Tibial nerve (tissue), 4 donors: Measurements from ENCODE around the gene PI4K2B. TPM values are rescaled to one million over a fixed set of nuclear protein-coding genes. Genes with fewer than 3 reads are reported as not detected.
"Not testable (repeated sequence)": the region's sequence is repeated elsewhere in the genome, so short reads cannot be mapped to it uniquely, and the experiment has no call there.

Experiments
- DNase-seq, 2 donors: peaks; one replicate each; pipeline ENCODE4 v3.0.0-alpha.2; 2019; ENCODE audit warnings: low spot score in 2 of 2
- H3K27ac ChIP-seq, 4 donors: fragments of 200-600 bp; sonication (generic) in 3 of 4; one replicate each; pipeline ENCODE4 v1.5.1; 2017 to 2019; ENCODE audit warnings: mild to moderate bottlenecking in 1 of 4
- H3K27me3 ChIP-seq, 2 donors: fragments of 200-600 bp; sonication (generic) in 1 of 2; one replicate each; pipeline versions ENCODE4 v1.5.1 to v1.6.0; 2017 to 2019
- H3K36me3 ChIP-seq, 3 donors: fragments of 200-600 bp; sonication (generic); one replicate each; pipeline ENCODE4 v1.5.1; 2018 to 2019
- H3K4me1 ChIP-seq, 4 donors: fragments of 200-600 bp; sonication (generic) in 3 of 4; one replicate each; pipeline ENCODE4 v1.5.1; 2017 to 2019
- H3K4me3 ChIP-seq, 4 donors: fragments of 200-600 bp; sonication (generic) in 3 of 4; one replicate each; pipeline ENCODE4 v1.5.1; 2017 to 2019; ENCODE audit warnings: mild to moderate bottlenecking in 1 of 4, moderate library complexity in 1 of 4
- H3K9me3 ChIP-seq, 4 donors: fragments of 200-600 bp; sonication (generic) in 3 of 4; one replicate each; pipeline ENCODE4 v1.5.1; 2017 to 2019
- EP300 ChIP-seq, 2 donors: sonication (generic); formaldehyde crosslinking; IDR thresholded peaks; one replicate each; pipeline ENCODE4 v1.6.1; 2017; ENCODE audit warnings: antibody characterized with exemption in 2 of 2, mild to moderate bottlenecking in 1 of 2
- POLR2A ChIP-seq, 2 donors: fragments of 450-650 bp; IDR thresholded peaks; one replicate each; pipeline ENCODE4 v1.6.1; 2017; ENCODE audit warnings: antibody characterized with exemption in 2 of 2, mild to moderate bottlenecking in 2 of 2, moderate library complexity in 2 of 2
- WGBS, 2 donors: methylation state at CpG; one replicate each; pipeline ENCODE4 v1.1.5; 2018; 5-methylcytosine and 5-hydroxymethylcytosine counted together
- total RNA-seq, 4 donors: library from RNA; depleted of rRNA; stranded (reverse); fragments of >200 nt; gene quantifications; one replicate each; pipeline ENCODE4 v1.1.0, GENCODE V29; 2016
- TF ChIP-seq, protein P1 (sequence below), 5 experiments: fragments of 200-600 bp in 3 of 5; fragments of 450-650 bp in 2 of 5; sonication (generic) in 3 of 5; IDR thresholded peaks; one replicate each; pipeline ENCODE4 v1.5.1; 2016 to 2019; ENCODE audit warnings: antibody characterized with exemption in 5 of 5, mild to moderate bottlenecking in 3 of 5, moderate library complexity in 2 of 5

The PI4K2B gene
- total RNA-seq, 4 donors from 2014 or later, result 11.1 to 22.8 (median 14.6) TPM

DNA sequence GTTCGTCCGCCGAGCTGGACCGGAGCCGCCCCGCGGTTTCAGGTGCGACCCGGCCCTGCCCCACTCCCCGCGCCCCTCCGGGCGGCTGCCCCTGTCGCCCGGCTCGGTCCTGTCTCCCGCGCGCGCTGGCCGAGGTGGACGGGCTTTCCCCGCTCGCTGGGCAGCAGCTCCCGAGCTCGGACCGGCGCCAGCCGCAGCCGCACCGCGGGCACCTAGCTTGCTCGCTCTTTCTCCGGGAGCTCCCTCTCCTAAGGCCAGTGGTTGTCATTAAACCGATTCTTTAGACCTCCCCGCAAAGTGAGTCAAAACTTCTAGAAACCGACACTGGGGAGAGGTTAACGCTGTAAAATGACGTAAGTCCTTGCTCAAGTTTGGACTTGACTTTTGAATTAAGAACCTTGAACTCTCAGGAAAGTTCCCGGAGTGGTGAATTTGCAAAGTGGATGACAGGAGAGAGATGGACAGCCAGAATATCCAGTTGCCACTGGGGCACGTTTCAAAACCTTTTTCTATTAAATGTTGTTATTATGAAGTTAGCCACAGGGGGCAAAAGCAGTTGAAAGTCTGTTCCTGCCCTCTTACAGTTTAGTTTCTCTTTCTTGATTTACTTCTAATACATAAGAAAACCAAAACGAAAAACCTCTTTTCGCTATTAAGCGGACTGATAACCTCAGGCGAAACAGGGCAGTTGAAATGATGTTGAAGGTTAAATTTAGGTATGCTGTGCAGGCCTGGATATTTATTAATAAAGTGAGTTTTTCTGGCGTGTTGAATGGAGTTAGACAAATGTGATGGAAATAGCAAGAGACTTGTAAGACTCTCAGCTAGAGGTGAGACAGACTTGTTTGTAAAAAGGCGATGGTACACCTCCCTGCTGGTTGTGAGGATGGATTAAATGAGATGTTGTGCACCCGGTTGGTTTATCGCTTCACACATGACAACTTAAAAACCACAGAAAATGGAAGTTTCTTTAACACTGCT, 847 bp downstream of the PI4K2B start:
- DNase-seq, result peak in 1 of 2 donors; percentile 41
- WGBS, 2 donors, result 15% methylated on average over 21 to 24 of the region's 49 CpGs
- Histone ChIP-seq H3K9me3 (peaks cover 0 to 33% (median 7%) of the 10 kb centered on the region in 4 donors), H3K27me3 (no peaks in the 10 kb centered on the region), H3K4me1 (peaks cover 0 to 16% (median 6%) of the 10 kb centered on the region in 4 donors), H3K4me3 (peak overlapping the region; percentile 87 to 99 (median 96)), H3K36me3 (no peaks in the 10 kb centered on the region), H3K27ac (peak overlapping the region; percentile 75 to 99 (median 97))
- TF ChIP-seq EP300 (IDR thresholded peaks at IDR 0.05) (peak in 1 of 2 donors; percentile 17), POLR2A (IDR thresholded peaks at IDR 0.05) (no peak)
- TF ChIP-seq, protein P1, sequence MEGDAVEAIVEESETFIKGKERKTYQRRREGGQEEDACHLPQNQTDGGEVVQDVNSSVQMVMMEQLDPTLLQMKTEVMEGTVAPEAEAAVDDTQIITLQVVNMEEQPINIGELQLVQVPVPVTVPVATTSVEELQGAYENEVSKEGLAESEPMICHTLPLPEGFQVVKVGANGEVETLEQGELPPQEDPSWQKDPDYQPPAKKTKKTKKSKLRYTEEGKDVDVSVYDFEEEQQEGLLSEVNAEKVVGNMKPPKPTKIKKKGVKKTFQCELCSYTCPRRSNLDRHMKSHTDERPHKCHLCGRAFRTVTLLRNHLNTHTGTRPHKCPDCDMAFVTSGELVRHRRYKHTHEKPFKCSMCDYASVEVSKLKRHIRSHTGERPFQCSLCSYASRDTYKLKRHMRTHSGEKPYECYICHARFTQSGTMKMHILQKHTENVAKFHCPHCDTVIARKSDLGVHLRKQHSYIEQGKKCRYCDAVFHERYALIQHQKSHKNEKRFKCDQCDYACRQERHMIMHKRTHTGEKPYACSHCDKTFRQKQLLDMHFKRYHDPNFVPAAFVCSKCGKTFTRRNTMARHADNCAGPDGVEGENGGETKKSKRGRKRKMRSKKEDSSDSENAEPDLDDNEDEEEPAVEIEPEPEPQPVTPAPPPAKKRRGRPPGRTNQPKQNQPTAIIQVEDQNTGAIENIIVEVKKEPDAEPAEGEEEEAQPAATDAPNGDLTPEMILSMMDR (IDR thresholded peaks at IDR 0.05), result peak; percentile 40 to 56 (median 45)

DNA sequence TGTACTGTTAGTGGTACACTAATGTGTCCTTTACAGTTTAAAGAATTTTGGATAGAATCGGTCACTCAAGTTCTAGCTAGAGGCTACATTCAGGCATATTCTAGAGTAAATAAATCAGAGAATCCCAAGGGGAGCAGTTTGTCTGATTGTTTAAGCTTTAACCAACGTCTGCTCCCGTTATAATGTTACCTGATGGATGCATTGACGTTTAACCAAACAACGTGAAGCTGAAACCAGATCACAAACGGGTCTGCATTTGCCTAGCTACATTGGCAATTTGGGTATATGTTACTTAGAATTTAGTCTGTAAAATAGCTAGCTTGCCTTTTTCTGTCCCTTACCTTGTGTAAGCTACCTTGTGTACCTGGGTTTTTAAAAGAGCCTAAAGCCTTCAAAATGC, 1.6 kb downstream of the PI4K2B start:
- H3K27ac ChIP-seq, result peak overlapping the region in 3 of 4 donors; percentile 97 to 99 (median 97)
- H3K9me3 ChIP-seq, result peaks cover 0 to 29% (median 7%) of the 10 kb centered on the region in 4 donors
- no peaks in the 10 kb centered on the region for H3K27me3 ChIP-seq
- no peak for DNase-seq
- no peak for TF ChIP-seq POLR2A (IDR thresholded peaks at IDR 0.05)
- TF ChIP-seq, protein P1 (IDR thresholded peaks at IDR 0.05), result no peak
- no peak for TF ChIP-seq EP300 (IDR thresholded peaks at IDR 0.05)
- H3K36me3 ChIP-seq, result no peaks in the 10 kb centered on the region
- peaks cover 0 to 16% (median 6%) of the 10 kb centered on the region in 4 donors for H3K4me1 ChIP-seq
- peak overlapping the region in 3 of 4 donors; percentile 94 to 99 (median 97) for H3K4me3 ChIP-seq
- 68 to 70% methylated on average over 6 of the region's 6 CpGs for WGBS, 2 donors

DNA sequence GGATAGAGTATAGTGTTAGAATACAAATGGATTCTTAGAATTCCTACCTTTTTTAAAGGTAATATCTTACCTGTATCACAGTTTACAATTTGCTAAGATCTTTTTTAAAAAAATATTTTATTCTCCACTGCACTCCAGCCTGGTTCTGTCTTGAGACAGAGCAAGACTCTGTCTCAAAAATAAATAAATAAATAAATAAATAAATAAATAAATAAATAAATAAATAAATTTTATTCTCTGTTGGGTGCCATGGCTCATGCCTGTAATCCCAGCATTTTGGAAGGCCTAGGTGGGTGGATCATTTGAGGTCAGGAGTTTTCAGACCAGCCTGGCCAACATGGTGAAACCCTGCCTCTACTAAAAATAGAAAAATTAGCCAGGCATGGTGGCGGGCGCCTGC, 2.2 kb downstream of the PI4K2B start:
- not testable (repeated sequence) for DNase-seq, H3K4me3 ChIP-seq, H3K27ac ChIP-seq, H3K27me3 ChIP-seq, H3K36me3 ChIP-seq
- Histone ChIP-seq H3K4me1 (peaks cover 0 to 16% (median 6%) of the 10 kb centered on the region in 4 donors), H3K9me3 (peaks cover 0 to 26% (median 7%) of the 10 kb centered on the region in 4 donors)
- WGBS, 2 donors, result 95 to 100% methylated on average over 2 of the region's 2 CpGs

DNA sequence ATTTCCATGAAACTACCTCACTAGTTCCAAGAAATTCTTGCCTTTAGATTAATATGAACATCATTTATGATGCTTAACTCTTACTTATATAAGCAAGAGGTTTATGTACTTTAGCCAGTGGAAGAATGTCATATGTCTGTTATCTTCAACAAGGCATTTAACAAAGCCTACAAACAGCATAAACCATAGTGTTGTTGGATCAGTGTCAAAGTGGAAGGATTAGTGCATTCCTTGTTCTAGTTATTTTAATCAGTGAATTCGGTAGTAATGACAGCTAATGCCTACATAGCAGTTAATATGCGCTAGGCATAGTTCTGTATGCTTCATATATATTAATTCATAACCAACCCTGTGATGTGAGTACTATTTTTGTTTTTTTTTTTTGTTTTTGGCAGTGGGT, 3.1 kb downstream of the PI4K2B start:
- Histone ChIP-seq H3K27me3 (no peaks in the 10 kb centered on the region), H3K4me3 (no peak overlapping the region), H3K36me3 (no peaks in the 10 kb centered on the region), H3K4me1 (peaks cover 0 to 16% (median 6%) of the 10 kb centered on the region in 4 donors), H3K9me3 (peaks cover 0 to 17% (median 5%) of the 10 kb centered on the region in 4 donors), H3K27ac (no peak overlapping the region)
- DNase-seq, result no peak
- 78 to 81% methylated on average over 2 of the region's 2 CpGs for WGBS, 2 donors
- no peak for TF ChIP-seq EP300 (IDR thresholded peaks at IDR 0.05)
- TF ChIP-seq, protein P1 (IDR thresholded peaks at IDR 0.05), result no peak
- no peak for TF ChIP-seq POLR2A (IDR thresholded peaks at IDR 0.05)

DNA sequence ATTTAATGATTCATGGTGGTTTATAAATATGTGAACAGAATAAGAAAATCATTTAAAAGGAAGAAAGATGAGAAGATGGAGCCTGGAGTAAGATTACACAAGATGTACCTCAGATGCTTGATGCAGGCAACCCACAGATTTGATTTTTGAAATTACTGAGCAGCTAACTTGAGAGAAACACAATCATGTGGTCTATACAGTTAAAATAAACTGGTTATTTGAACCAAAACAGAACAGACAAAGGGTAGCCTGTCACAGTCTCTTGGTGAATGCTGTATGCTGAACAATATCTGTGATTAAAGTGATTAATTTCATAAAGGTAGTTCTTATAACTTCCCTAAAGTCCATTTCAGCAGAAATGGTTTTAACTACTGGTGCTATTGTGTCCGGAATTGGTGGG, 4.2 kb downstream of the PI4K2B start:
- no peaks in the 10 kb centered on the region for H3K27me3 ChIP-seq
- no peak overlapping the region for H3K4me3 ChIP-seq
- peaks cover 0 to 6% (median 2%) of the 10 kb centered on the region in 4 donors for H3K9me3 ChIP-seq
- no peak overlapping the region for H3K27ac ChIP-seq
- no peak for DNase-seq
- peaks cover 0 to 16% (median 6%) of the 10 kb centered on the region in 4 donors for H3K4me1 ChIP-seq
- TF ChIP-seq, protein P1 (IDR thresholded peaks at IDR 0.05), result no peak
- TF ChIP-seq EP300 (IDR thresholded peaks at IDR 0.05) (no peak), POLR2A (IDR thresholded peaks at IDR 0.05) (no peak)
- WGBS, 2 donors, result 96 to 100% methylated on average over 1 of the region's 1 CpG
- no peaks in the 10 kb centered on the region for H3K36me3 ChIP-seq

DNA sequence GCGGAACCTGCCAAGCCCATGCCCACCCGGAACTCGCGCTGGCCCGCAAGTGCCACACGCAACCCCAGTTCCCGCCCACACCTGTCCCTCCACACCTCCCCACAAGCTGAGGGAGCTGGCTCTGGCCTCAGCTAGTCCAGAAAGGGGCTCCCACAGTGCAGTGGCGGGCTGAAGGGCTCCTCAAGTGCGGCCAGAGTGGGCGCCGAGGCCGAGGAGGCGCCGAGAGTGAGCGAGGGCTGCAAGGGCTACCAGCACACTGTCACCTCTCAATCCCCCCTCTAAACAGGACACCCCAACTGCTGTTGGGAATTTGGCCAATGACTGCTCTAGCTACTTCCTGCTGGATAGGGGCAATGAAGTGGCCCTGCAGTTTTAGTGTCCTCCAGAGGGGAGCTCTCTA, 5.7 kb downstream of the PI4K2B start:
- not testable (repeated sequence) for H3K27me3 ChIP-seq, DNase-seq, H3K27ac ChIP-seq, H3K36me3 ChIP-seq, H3K9me3 ChIP-seq, H3K4me3 ChIP-seq
- H3K4me1 ChIP-seq, result peaks cover 0 to 16% (median 6%) of the 10 kb centered on the region in 4 donors
- 95 to 98% methylated on average over 8 to 15 of the region's 15 CpGs for WGBS, 2 donors

DNA sequence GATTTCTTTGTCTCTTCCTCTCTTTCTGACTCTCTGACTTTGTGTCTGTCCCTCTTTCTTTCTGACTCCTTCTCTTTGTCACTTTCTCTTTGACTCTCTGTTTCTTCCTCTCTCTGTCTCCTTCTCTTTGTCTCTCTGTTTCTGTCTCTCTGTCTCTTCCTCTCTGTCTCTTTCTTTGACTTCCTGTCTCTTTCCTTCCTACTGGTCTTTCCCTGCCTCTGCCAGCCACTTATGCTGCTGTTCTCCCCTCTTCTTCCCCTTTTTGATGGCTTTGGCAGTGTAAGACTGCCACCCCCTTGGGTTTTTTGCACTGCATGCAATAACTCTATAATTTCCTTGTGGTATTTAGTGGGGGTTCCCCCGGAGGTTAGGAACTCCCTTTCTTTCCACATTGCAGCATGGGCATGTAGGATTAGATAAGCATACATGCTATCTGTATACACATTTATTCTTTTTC, 6.9 kb downstream of the PI4K2B start:
- not testable (repeated sequence) for H3K4me3 ChIP-seq, H3K27ac ChIP-seq, H3K4me1 ChIP-seq, H3K27me3 ChIP-seq, H3K36me3 ChIP-seq, H3K9me3 ChIP-seq, DNase-seq
- 68 to 82% methylated on average over 1 of the region's 1 CpG for WGBS, 2 donors

DNA sequence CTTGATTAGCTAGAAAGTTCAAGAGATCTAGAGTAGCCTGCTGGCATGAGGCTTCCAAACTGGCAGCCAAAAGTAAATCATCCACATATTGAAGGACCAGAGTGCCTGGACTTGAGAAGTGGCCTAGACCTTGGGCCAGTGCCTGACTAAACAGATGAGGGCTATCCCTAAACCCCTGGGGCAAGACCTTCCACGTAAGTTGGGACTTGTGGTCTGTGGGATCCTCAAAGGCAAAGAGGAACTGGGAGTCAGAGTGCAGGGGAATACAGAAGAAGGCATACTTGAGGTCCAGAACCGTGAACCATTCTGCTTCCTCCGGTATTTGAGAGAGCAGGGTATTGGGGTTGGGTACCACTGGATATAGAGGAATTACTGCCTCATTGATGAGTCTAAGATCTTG, 8.4 kb downstream of the PI4K2B start:
- not testable (repeated sequence) for H3K4me3 ChIP-seq, H3K27me3 ChIP-seq, H3K36me3 ChIP-seq, H3K4me1 ChIP-seq, H3K27ac ChIP-seq, H3K9me3 ChIP-seq, DNase-seq
- WGBS, 2 donors, result 77 to 79% methylated on average over 3 of the region's 3 CpGs
